Measurements from ENCODE around the gene PARP8.
"Not testable (repeated sequence)": the region's sequence is repeated elsewhere in the genome, so short reads cannot be mapped to it uniquely, and the experiment has no call there.

Gene PARP8, protein sequence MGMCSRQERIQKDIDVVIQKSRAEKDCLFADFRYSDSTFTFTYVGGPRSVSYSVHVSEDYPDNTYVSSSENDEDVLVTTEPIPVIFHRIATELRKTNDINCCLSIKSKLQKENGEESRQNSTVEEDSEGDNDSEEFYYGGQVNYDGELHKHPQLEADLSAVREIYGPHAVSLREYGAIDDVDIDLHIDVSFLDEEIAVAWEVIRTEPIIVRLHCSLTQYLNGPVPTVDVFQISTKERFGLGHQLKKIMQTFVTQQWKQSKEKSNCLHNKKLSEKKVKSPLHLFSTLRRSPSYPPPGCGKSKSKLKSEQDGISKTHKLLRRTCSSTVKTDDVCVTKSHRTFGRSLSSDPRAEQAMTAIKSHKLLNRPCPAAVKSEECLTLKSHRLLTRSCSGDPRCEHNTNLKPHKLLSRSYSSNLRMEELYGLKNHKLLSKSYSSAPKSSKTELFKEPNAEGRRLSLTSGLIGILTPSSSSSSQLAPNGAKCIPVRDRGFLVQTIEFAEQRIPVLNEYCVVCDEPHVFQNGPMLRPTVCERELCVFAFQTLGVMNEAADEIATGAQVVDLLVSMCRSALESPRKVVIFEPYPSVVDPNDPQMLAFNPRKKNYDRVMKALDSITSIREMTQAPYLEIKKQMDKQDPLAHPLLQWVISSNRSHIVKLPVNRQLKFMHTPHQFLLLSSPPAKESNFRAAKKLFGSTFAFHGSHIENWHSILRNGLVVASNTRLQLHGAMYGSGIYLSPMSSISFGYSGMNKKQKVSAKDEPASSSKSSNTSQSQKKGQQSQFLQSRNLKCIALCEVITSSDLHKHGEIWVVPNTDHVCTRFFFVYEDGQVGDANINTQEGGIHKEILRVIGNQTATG

DNA sequence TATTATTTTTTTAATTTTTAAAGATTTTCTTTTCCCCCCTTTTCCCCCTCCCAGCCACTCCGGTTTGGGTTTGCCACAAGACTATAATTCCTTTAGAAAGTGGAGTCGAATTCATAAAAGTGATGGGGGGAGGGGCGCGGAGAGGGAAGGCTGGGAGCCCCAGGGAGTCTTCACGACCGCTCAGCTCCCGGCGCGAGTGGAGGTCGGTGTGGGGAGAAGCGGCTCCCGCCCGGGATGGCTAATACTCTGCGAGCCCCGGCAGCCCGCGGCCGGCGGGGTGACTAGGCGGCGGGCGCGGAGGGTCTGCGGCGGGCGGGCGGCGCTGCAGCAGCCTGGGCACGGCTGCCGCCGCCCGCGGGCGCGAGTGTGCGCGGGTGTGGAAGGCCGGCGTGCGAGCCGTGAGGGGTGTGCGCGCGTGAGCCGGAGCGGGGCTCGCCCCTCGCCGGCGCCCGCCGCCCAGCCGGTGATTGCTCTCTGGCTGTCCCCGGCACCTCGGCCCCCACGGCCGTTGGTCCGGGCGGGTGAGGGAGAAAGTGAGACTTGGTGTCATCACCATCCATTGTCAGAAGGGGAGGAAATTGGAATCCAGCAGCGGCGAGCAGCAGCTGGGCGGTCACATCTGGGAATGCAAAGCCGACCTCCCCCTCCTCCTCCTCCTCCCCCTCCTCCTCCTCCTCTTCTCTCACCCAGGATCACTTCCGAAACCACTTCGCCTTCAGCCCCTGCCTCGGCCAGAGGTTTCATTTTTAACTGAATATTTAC, at the start of gene PARP8:
Gene PARP8 (plus strand): TSS at position 377 of the 762 bp plus-strand sequence. CDS start 459 bp downstream, outside the sequence.
- DNase-seq, result peak; percentile 37

DNA sequence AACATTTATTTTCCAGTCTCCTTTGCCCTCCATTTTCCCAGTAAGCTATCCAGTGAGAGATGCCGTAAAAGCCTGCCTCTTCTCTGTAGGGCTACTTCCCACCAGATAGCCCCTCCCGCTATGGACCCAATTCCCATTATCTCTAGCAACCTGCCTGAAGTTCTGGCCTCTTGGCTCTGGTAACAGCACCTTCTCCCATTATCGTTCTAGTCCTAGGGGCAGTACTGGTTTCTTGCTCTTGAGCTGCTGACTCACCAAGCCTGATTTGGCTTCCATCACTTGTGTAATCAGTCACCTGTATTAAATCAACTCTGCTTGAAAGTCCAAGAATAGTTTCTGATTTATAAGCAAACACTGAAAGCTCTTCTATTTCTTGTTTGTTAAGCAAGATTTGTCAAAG, 42.8 kb upstream of the PARP8 start:
- DNase-seq, result no peak

GRCh38 chr5:50634866-50635265, 31.6 kb upstream of the PARP8 start:
- DNase-seq, result not testable (repeated sequence)

GRCh38 chr5:50637576-50637975, 28.9 kb upstream of the PARP8 start:
- DNase-seq, result not testable (repeated sequence)

GRCh38 chr5:50646591-50646990, 19.8 kb upstream of the PARP8 start:
- DNase-seq, result no peak

DNA sequence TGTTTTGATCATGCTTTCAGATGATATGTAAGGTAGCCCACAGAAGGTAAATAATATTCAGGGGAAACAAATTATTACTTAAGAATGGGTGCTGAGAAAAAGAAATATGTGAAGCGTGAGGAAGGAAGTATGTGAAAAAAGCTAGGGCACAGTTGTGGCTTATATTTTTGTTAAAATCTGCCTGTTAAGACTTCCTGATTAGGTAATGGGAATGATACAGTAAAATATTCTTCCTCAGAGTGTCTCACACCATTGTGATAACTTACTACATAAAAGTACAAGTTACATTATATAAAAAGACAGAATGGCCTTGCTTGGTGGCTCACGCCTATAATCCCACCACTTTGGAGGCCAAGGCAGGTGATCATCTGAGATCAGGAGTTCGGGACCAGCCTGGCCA, 18.7 kb upstream of the PARP8 start:
- DNase-seq, result no peak

DNA sequence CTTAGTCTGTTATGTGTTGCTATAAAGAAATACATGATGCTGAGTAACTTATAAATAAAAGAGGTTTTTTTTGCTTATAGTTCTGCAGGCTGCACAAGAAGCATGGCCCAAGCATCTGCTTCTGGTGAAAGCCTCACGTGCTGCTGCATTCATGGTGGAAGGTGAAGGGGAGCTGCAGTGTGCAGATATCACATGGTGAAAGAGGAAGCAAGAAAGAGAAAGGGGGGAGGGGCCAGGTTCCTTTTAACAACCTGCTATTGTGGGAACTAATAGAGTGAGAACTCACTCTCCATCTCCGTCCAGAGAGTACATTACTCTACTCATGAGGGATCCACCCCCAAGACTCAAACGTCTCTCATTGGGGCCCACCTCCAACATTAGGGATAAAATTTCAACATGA, 12.5 kb upstream of the PARP8 start:
- DNase-seq, result no peak

DNA sequence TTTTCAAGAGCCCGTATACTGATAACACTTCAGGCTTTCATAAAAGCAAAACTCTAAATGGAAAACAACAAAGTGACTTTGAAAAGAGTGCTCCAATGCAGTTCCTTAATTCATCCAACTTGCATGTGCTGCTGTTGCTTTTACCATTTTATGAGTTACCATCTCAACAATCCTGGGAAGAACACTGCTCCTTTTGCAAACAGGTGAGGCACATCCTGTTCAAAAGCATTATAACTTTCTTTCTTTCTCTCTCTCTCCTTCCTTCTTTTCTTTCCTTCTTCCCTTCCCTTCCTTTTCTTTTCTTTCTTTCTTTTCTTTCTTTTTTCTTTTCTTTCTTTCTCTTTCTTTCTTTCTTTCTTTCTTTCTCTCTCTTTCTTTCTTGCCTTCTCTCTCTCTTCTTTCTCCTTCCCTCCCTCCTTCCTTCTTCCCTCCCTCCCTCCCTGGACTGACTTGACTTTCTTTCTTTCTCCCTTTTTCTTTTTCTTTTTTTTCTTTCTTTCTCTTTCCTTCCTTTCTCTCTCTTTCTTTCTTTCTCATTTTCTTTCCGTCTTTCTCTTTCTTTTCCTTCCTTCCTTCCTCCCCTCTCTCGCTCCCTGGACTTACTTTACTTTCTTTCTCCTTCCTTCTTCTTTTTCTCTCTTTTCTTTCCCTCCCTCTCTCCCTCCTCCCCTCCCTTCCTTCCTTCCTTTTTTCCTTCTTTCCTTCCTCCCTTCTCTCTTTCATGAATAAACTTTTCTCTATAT, 11.2 kb upstream of the PARP8 start:
- no peak for DNase-seq

- no peak for DNase-seq
Observed at GRCh38 chr5:50655810-50656205, 10.6 kb upstream of the PARP8 start.

- DNase-seq, result no peak
Observed at GRCh38 chr5:50657044-50657443, 9.4 kb upstream of the PARP8 start.

GRCh38 chr5:50658246-50658645, 8.2 kb upstream of the PARP8 start:
- DNase-seq, result no peak

- no peak for DNase-seq
Observed at GRCh38 chr5:50663636-50664035, 2.8 kb upstream of the PARP8 start.

DNA sequence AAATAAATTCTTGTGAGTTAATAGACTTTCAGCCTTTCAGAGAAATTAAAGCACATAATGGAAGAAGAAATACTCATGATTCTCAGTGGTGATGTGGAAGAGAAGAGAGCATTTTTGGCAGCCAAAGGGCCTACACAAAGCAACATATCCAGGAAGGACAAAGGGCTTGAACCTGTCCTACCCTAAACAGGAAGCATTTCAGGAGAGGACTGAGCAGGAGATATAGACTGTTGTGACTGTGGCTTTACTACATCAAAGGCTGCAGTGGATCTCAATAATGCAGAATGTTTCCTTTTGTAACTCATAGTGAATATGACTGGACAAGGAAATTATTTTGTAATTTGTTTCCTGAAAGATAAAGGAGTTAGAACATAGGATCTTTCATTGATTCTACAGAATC, 1.3 kb upstream of the PARP8 start:
- DNase-seq, result no peak

DNA sequence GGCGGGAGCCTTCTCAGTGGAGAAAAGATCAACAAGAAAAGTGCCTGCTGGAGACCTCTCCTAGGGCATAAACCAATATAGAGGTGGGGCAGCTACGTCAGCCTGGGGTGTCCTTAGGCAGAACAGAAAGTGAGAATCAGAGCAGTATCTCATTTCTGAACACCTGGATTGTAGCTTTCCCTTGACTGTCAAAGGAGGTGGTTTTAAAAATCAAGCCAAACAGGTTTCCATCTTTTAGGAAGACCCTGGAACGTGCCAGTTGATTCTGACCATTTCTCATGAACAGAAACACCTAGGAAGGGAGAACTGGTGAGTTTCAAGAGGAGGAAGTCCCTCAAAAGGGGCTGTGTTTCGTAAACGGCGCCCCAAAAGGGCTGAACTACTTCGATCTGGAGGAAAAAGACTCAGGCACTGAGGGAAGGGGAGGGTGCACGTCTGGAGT, 655 bp upstream of the PARP8 start:
- DNase-seq, result not testable (repeated sequence)

- DNase-seq, result peak; percentile 46
Observed at GRCh38 chr5:50667023-50667652, 701 bp downstream of the PARP8 start.

GRCh38 chr5:50667653-50668595, 1.5 kb downstream of the PARP8 start:
- peak; percentile 49 for DNase-seq

DNA sequence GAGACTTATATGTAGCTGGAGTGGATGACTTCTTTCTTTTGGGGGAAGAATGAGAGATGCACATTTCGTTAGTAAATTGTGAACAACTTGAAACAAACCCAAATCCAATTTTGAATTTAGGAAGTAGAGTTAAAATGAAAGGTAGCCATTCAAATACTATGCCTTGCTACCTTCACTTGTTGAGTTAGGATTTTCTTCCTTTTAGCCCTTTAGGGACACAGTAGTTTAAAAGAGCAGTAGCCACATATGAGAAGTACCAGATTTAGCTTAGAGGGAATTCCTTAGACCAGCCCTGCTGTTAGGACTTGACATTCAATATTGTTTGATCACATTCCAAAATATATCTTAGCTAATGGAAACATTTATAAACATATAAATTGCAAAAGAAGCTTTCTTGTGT, 2.2 kb downstream of the PARP8 start:
- not testable (repeated sequence) for DNase-seq

DNA sequence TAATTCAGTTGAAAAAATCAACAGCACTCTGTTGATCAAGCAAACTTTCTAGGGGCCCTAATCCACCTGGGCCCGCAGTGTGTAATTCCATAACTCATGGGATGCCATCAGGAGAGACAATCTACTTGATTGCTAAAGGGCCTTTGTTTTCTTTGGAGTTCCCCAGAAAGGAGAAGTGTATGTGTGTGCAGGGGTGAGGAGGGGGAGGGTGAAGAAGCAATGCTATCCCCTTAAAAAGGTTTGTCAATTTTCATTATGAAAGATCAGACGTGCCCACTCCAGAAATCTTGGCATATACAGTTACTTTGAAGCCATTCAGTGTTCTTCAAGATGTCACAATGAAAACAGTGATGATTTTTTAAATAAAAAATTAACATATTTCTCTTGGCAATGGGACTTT, 6.2 kb downstream of the PARP8 start:
- DNase-seq, result no peak

- peak; percentile 4 for DNase-seq
Observed at GRCh38 chr5:50673444-50673843, 7.0 kb downstream of the PARP8 start.

- no peak for DNase-seq
Observed at GRCh38 chr5:50675385-50675784, 8.9 kb downstream of the PARP8 start.

DNA sequence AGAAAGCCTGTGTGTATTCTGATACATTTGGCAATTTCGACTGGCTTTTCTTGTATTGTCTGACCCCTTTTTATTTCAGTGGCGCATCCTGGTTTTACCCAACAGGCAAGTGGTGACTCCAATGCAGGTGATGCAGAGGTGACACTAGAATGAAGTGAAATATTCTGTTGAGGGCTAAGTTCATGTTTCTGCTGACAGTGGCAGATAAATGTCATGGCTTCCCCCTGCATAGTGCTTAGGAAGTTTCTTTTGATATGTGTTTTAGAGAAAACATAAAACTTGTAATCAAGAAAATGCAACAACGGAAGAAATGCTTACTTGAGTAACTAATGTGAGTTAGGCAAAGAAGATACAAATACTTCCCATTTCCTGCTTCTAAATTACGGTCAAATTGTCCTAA, 13.1 kb downstream of the PARP8 start:
- not testable (repeated sequence) for DNase-seq

Measured in fibroblast of skin of right biceps (primary cell).